NT2/D1 (cell line): ENCODE data around the gene SUSD2.

Source experiments
- SUZ12 ChIP-seq: IDR thresholded peaks from 2 replicates; pipeline ENCODE4 v1.6.1; 2011; ENCODE audit not compliant: insufficient read length, insufficient read depth; ENCODE audit errors: extremely low read depth
- YY1 ChIP-seq: IDR thresholded peaks from 2 replicates; pipeline ENCODE4 v1.6.1; 2011; ENCODE audit not compliant: insufficient read length, insufficient read depth
- ZNF274 ChIP-seq: IDR thresholded peaks from 2 replicates; pipeline ENCODE4 v1.6.1; 2011; ENCODE audit warnings: mild to moderate bottlenecking, low read depth, low read length

- TF ChIP-seq SUZ12 = no peak
- no peak for TF ChIP-seq ZNF274
- no peak for TF ChIP-seq YY1
Observed at GRCh38 chr22:24140357-24140756, 40.9 kb upstream of the SUSD2 start.
